Measurements from ENCODE around the gene NTSR2. TPM values are rescaled to one million over a fixed set of nuclear protein-coding genes. Genes with fewer than 3 reads are reported as not detected.

NTSR2 gene
- total and polyA plus RNA-seq, 2 of the 8 experiments (the other 6 are each of a cell fraction or from before 2014, with no cell fraction given): 0.05 TPM; not detected in 1

DNA sequence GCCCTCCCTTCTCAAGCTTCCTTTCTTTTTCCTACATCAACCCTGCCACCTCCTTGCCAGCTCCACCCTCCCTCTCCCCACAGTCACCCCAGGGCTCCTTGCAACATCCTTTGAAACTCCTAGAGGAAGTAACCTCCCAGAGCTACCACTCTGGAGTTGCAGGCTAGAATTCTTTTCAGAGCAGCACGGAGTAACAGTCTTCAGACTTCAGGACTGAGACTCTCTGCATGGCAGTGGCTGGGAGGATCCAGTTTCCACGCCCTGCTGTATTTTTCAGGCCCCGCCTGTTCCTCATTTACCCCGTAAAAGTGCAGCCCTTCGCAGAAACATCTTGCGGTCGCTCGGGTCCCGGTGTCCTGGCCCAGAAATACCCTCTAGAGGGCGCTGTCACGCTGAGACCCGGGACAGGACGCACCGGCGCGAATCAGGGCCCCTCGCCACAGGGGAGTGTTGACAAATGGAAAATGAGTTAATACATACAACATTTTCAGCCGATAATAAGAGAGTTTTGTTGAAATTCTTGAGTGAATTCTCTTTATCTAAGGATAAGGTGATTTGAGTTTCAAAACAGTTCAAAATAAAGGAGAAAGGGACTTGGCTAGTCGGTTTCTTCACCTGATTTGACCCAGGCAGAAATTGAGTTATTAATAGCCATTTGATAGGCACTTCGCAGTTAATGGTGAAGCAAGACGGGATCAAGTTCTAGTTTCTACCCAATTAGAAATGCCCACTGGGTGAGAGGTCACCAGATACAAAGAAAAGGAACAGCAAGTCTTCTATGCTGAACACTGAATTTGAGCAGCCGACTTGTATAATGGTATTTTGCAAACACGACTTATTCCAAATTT, 18.5 kb upstream of the NTSR2 start (continued):
- TF ChIP-seq, protein P1, sequence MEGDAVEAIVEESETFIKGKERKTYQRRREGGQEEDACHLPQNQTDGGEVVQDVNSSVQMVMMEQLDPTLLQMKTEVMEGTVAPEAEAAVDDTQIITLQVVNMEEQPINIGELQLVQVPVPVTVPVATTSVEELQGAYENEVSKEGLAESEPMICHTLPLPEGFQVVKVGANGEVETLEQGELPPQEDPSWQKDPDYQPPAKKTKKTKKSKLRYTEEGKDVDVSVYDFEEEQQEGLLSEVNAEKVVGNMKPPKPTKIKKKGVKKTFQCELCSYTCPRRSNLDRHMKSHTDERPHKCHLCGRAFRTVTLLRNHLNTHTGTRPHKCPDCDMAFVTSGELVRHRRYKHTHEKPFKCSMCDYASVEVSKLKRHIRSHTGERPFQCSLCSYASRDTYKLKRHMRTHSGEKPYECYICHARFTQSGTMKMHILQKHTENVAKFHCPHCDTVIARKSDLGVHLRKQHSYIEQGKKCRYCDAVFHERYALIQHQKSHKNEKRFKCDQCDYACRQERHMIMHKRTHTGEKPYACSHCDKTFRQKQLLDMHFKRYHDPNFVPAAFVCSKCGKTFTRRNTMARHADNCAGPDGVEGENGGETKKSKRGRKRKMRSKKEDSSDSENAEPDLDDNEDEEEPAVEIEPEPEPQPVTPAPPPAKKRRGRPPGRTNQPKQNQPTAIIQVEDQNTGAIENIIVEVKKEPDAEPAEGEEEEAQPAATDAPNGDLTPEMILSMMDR (IDR thresholded peaks at IDR 0.05; ENCODE audit: control extremely low read depth in 1 of 3, insufficient read depth in 1 of 3, low read depth in 1 of 3, low read length in 3 of 3): peak; percentile 80 to 88 (median 82)
- TF ChIP-seq, protein P2, sequence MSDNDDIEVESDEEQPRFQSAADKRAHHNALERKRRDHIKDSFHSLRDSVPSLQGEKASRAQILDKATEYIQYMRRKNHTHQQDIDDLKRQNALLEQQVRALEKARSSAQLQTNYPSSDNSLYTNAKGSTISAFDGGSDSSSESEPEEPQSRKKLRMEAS (IDR thresholded peaks at IDR 0.05): 0 out of 2 replicates have a peak, but pooled peaks have one; percentile 28
- TF ChIP-seq YY1 (IDR thresholded peaks at IDR 0.05; ENCODE audit: low read depth, low read length): no peak
- no peak for TF ChIP-seq EZH2 (IDR thresholded peaks at IDR 0.05; ENCODE audit: low read depth, low read length, severe bottlenecking)
- TF ChIP-seq SIN3A (conservative IDR thresholded peaks at IDR 0.05 in 1 of 2, IDR thresholded peaks at IDR 0.05 in 1 of 2; ENCODE audit: low read depth in 1 of 2, low read length in 2 of 2): no peak
- no peak for TF ChIP-seq FOSL1 (IDR thresholded peaks at IDR 0.05; ENCODE audit: insufficient read depth, low read depth, low read length)
- TF ChIP-seq POU5F1 (IDR thresholded peaks at IDR 0.05; ENCODE audit: low read depth, low read length): no peak
- peak; percentile 69 to 79 for TF ChIP-seq RAD21 (IDR thresholded peaks at IDR 0.05 in 1 of 2, conservative IDR thresholded peaks at IDR 0.05 in 1 of 2; ENCODE audit: low read depth in 2 of 2, low read length in 2 of 2)
